HepG2 (cell line): ENCODE results near the gene P2RY8. TPM values are rescaled to one million over a fixed set of nuclear protein-coding genes. Genes with fewer than 3 reads are reported as not detected.

Source experiments
- ATAC-seq: fragments of 200-7000 bp; cut with Tn5 transposase; 3 replicates; pipeline ENCODE4 v1.9.1; 2020; ENCODE audit warnings: mild to moderate bottlenecking, moderate library complexity
- BruUV-seq: library from RNA; stranded (reverse); fragments of 400-500 nt; replicated peaks from 2 replicates; lab custom pipeline; 2021; lab: Mats Ljungman, UMichigan
- CTCF ChIA-PET: fragments of 300-600 bp; formaldehyde crosslinking; extraction: SDS; loops from one replicate; lab custom pipeline; 2021; ENCODE audit warnings: low total read pairs, inconsistent platforms, low intra/inter-chr PET ratio; lab: Yijun Ruan, JAX
- POLR2A ChIA-PET: fragments of 350-600 bp; sonication (Branson Sonifier 250); formaldehyde crosslinking; loops from one replicate; lab custom pipeline; 2020; ENCODE audit warnings: antibody characterized with exemption, inconsistent platforms; lab: Yijun Ruan, JAX
- DNase-seq: peaks from one replicate; pipeline ENCODE4 v3.0.0-alpha.2; 2015; ENCODE audit warnings: low spot score
- FAIRE-seq: peaks from 3 replicates; lab custom pipeline; 2011; peaks lifted over from hg19 to GRCh38; lab: Jason Lieb, UNC
- H2AFZ ChIP-seq: one replicate; pipeline ENCODE4 v1.6.1; 2011; ENCODE audit warnings: low read length, inconsistent platforms
- H3K27ac ChIP-seq: fragments of 300-600 bp; 3 replicates; pipeline ENCODE4 v1.8.0; 2011; ENCODE audit warnings: mixed run types, mild to moderate bottlenecking, mixed read lengths, low read length, inconsistent platforms; ENCODE audit not compliant: insufficient read depth; ENCODE audit errors: extremely low read length
- H3K27me3 ChIP-seq, 2 experiments: fragments of 200-600 bp in 1 of 2; 2 replicates in 1 of 2; 3 replicates in 1 of 2; pipeline versions ENCODE4 v1.6.0 to v1.8.0; 2011; ENCODE audit warnings: low read length in 2 of 2, mild to moderate bottlenecking in 2 of 2, moderate library complexity in 2 of 2, inconsistent platforms in 1 of 2; ENCODE audit not compliant: insufficient read depth in 2 of 2, control insufficient read depth in 1 of 2
- H3K36me3 ChIP-seq, 2 experiments: fragments of 200-600 bp in 1 of 2; replicated peaks in 1 of 2; 2 replicates in 1 of 2; 3 replicates in 1 of 2; pipeline versions ENCODE4 v1.5.1 to v1.8.0; 2011; ENCODE audit warnings: low read length in 2 of 2, inconsistent platforms in 1 of 2; ENCODE audit not compliant: insufficient read depth in 2 of 2, control insufficient read depth in 1 of 2
- H3K4me1 ChIP-seq: 2 replicates; pipeline ENCODE4 v1.5.1; 2012; ENCODE audit warnings: low read length, inconsistent platforms; ENCODE audit not compliant: insufficient read depth
- H3K4me2 ChIP-seq: 2 replicates; pipeline ENCODE4 v1.6.0; 2011; ENCODE audit warnings: low read depth, low read length, inconsistent platforms
- H3K4me3 ChIP-seq, 3 experiments: fragments of 200-600 bp in 1 of 3; sonication (generic), shearing (Covaris generic) in 1 of 3; replicated peaks in 1 of 3; 2 replicates each; pipeline ENCODE4 v1.5.1; 2011 to 2016; ENCODE audit warnings: low read length in 3 of 3, inconsistent platforms in 2 of 3, low read depth in 2 of 3, mild to moderate bottlenecking in 2 of 3, control low read depth in 1 of 3, mixed read lengths in 1 of 3; ENCODE audit not compliant: insufficient read depth in 1 of 3
- H3K79me2 ChIP-seq: one replicate; pipeline ENCODE4 v1.6.1; 2011; ENCODE audit warnings: low read length, inconsistent platforms; ENCODE audit not compliant: insufficient read depth
- H3K9ac ChIP-seq: 2 replicates; pipeline ENCODE4 v1.6.0; 2011; ENCODE audit warnings: mild to moderate bottlenecking, low read depth, low read length, inconsistent platforms; ENCODE audit not compliant: insufficient read depth
- H3K9me3 ChIP-seq: 2 replicates; pipeline ENCODE4 v1.5.1; 2012; ENCODE audit warnings: mild to moderate bottlenecking, low read length
- H4K20me1 ChIP-seq: 2 replicates; pipeline ENCODE4 v1.6.0; 2011; ENCODE audit warnings: inconsistent platforms, mild to moderate bottlenecking, low read length, moderate library complexity; ENCODE audit not compliant: insufficient read depth
- REPIN1 ChIP-seq: sonication (generic); formaldehyde crosslinking; IDR thresholded peaks from 2 replicates; pipeline ENCODE4 v1.8.0; 2022; ENCODE audit warnings: missing genetic modification reagents, low read depth, mild to moderate bottlenecking, borderline replicate concordance
- SUZ12 ChIP-seq: fragments of 150-350 bp; IDR thresholded peaks from 2 replicates; pipeline ENCODE4 v1.6.1; 2014; ENCODE audit warnings: low read depth, low read length
- ZMAT3 ChIP-seq: sonication (generic); formaldehyde crosslinking; conservative IDR thresholded peaks from 2 replicates; pipeline ENCODE4 v1.7.0; 2021; ENCODE audit warnings: missing genetic modification reagents
- ZSCAN9 ChIP-seq: IDR thresholded peaks from 2 replicates; pipeline ENCODE4 v1.6.1; 2016; ENCODE audit warnings: borderline replicate concordance
- WGBS: methylation state at CpG from one replicate; pipeline ENCODE4 v1.1.6; 2017; ENCODE audit warnings: low lambda C conversion rate; 5-methylcytosine and 5-hydroxymethylcytosine counted together
- in situ Hi-C: cut with HindIII; loops from 2 replicates; pipeline ENCODE4 v1.10.0; 2017; ENCODE audit warnings: low pct_unique_long_range_greater_than_20kb; ENCODE audit not compliant: extremely low pct_ligation_motif_present
- intact Hi-C: fragments of 100-400 bp; cut with micrococcal nuclease; formaldehyde crosslinking; loops from one replicate; pipeline ENCODE4 v1.10.0; 2022; ENCODE audit not compliant: unreplicated experiment
- polyA plus RNA-seq, 8 experiments: library from polyadenylated mRNA; depleted of rRNA in 3 of 8; stranded (reverse) in 7 of 8; unstranded in 1 of 8; fragments of >200 nt; fragmentation: Illumina TruSeq in 4 of 8; extraction: Trizol in 4 of 8; gene quantifications; 2 replicates each; pipeline versions ENCODE4 v1.2.1 to v1.2.3, GENCODE V29; 2011 to 2016; ENCODE audit warnings: low read depth in 4 of 8, missing spikeins in 1 of 8, mixed read lengths in 1 of 8; ENCODE audit not compliant: insufficient read depth in 1 of 8
- total RNA-seq, 5 experiments: library from RNA; depleted of rRNA; stranded (reverse); fragments of >200 nt; fragmentation: Illumina TruSeq; extraction: Trizol; gene quantifications; 2 replicates each; pipeline ENCODE4 v1.2.3, GENCODE V29; 2016; ENCODE audit warnings: low read depth in 1 of 5
- TF ChIP-seq, protein P1 (sequence below): sonication (generic); formaldehyde crosslinking; conservative IDR thresholded peaks from 2 replicates; pipeline ENCODE4 v1.5.0; 2020; ENCODE audit warnings: missing genetic modification reagents
- TF ChIP-seq, protein P2 (sequence below): IDR thresholded peaks from 2 replicates; pipeline ENCODE4 v1.6.1; 2016; ENCODE audit warnings: missing compliant biosample characterization, missing genetic modification reagents, borderline replicate concordance
- TF ChIP-seq, protein P3 (sequence below): IDR thresholded peaks from 2 replicates; pipeline ENCODE4 v1.6.1; 2016; ENCODE audit warnings: low read depth, missing genetic modification reagents, missing compliant biosample characterization

The P2RY8 gene
- total and polyA plus RNA-seq, 2 of the 13 experiments (the other 11 are each of a cell fraction or from before 2014, with no cell fraction given): 1.0 to 1.3 TPM

- H3K4me2 ChIP-seq: no peak overlapping the region
- WGBS: 91% methylated on average over 1 of the region's 1 CpG
- ATAC-seq: no peak
- CTCF ChIA-PET: no interaction called here
- H3K4me1 ChIP-seq: peaks cover 5% of the 10 kb centered on the region; the same call in 1 of the 2 replicates
- in situ Hi-C loops (no loop called here), intact Hi-C loops (no loop called here)
- H3K9me3 ChIP-seq: no peaks in the 10 kb centered on the region
- no peak overlapping the region for H3K4me3 ChIP-seq
- no peaks in the 10 kb centered on the region for H3K79me2 ChIP-seq
- H3K36me3 ChIP-seq: no peaks in the 10 kb centered on the region
- no peak for TF ChIP-seq SUZ12
- TF ChIP-seq, protein P1, sequence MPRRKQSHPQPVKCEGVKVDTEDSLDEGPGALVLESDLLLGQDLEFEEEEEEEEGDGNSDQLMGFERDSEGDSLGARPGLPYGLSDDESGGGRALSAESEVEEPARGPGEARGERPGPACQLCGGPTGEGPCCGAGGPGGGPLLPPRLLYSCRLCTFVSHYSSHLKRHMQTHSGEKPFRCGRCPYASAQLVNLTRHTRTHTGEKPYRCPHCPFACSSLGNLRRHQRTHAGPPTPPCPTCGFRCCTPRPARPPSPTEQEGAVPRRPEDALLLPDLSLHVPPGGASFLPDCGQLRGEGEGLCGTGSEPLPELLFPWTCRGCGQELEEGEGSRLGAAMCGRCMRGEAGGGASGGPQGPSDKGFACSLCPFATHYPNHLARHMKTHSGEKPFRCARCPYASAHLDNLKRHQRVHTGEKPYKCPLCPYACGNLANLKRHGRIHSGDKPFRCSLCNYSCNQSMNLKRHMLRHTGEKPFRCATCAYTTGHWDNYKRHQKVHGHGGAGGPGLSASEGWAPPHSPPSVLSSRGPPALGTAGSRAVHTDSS: no peak
- no peak for TF ChIP-seq ZSCAN9 (CRISPR knock-in tag)
- TF ChIP-seq, all 625 proteins: peak for 0
- DNase-seq (no peak), FAIRE-seq (no peak)
- H2AFZ ChIP-seq: no peak overlapping the region
- no peak overlapping the region for H3K9ac ChIP-seq
- POLR2A ChIA-PET: no interaction called here
- no peaks in the 10 kb centered on the region for H3K27me3 ChIP-seq
- H3K27ac ChIP-seq: no peak overlapping the region
- no peaks in the 10 kb centered on the region for H4K20me1 ChIP-seq
- no TSS peak for BruUV-seq
Observed at GRCh38 chrX:1518512-1518911, 18.5 kb downstream of the P2RY8 start.

DNA sequence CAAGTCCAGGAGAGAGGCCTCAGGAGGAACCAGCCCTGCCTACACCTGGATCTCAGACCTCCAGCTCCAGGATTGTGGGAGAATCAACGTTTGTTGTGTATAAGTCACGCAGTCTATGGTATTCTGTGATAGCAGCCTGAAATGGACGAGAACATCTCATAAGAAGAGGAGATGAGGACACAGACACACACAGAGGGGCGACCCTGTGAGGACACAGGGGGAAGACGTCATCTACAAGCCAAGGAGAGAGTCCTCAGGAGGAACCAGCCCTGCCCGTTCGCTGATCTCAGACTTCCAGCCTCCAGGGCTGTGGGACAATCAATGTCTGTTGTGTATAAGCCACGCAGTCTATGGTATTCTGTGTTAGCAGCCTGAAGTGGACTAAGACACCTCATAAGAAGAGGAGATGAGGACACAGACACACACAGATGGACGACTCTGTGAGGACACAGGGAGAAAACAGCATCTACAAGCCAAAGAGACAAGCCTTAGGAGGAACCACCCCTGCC lies 20.3 kb downstream of the P2RY8 start:
- Histone ChIP-seq H3K27me3 (no peaks in the 10 kb centered on the region), H3K4me1 (peaks cover 5% of the 10 kb centered on the region; the same call in 1 of the 2 replicates), H3K9me3 (no peaks in the 10 kb centered on the region), H3K36me3 (no peaks in the 10 kb centered on the region), H3K4me3 (no peak overlapping the region), H3K9ac (no peak overlapping the region), H2AFZ (no peak overlapping the region), H4K20me1 (no peaks in the 10 kb centered on the region), H3K4me2 (no peak overlapping the region), H3K79me2 (no peaks in the 10 kb centered on the region), H3K27ac (no peak overlapping the region)
- in situ Hi-C loops (no loop called here), intact Hi-C loops (no loop called here)
- no peak for DNase-seq
- ChIA-PET CTCF (no interaction called here), POLR2A (no interaction called here)
- WGBS: 47% methylated on average over 9 of the region's 9 CpGs
- no peak for FAIRE-seq
- BruUV-seq: no TSS peak
- ATAC-seq: no peak
- TF ChIP-seq ZMAT3 (CRISPR knock-in tag) (no peak), REPIN1 (CRISPR knock-in tag) (no peak)
- TF ChIP-seq, protein P2, sequence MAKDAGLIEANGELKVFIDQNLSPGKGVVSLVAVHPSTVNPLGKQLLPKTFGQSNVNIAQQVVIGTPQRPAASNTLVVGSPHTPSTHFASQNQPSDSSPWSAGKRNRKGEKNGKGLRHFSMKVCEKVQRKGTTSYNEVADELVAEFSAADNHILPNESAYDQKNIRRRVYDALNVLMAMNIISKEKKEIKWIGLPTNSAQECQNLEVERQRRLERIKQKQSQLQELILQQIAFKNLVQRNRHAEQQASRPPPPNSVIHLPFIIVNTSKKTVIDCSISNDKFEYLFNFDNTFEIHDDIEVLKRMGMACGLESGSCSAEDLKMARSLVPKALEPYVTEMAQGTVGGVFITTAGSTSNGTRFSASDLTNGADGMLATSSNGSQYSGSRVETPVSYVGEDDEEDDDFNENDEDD (CRISPR knock-in tag): no peak
- TF ChIP-seq, protein P3, sequence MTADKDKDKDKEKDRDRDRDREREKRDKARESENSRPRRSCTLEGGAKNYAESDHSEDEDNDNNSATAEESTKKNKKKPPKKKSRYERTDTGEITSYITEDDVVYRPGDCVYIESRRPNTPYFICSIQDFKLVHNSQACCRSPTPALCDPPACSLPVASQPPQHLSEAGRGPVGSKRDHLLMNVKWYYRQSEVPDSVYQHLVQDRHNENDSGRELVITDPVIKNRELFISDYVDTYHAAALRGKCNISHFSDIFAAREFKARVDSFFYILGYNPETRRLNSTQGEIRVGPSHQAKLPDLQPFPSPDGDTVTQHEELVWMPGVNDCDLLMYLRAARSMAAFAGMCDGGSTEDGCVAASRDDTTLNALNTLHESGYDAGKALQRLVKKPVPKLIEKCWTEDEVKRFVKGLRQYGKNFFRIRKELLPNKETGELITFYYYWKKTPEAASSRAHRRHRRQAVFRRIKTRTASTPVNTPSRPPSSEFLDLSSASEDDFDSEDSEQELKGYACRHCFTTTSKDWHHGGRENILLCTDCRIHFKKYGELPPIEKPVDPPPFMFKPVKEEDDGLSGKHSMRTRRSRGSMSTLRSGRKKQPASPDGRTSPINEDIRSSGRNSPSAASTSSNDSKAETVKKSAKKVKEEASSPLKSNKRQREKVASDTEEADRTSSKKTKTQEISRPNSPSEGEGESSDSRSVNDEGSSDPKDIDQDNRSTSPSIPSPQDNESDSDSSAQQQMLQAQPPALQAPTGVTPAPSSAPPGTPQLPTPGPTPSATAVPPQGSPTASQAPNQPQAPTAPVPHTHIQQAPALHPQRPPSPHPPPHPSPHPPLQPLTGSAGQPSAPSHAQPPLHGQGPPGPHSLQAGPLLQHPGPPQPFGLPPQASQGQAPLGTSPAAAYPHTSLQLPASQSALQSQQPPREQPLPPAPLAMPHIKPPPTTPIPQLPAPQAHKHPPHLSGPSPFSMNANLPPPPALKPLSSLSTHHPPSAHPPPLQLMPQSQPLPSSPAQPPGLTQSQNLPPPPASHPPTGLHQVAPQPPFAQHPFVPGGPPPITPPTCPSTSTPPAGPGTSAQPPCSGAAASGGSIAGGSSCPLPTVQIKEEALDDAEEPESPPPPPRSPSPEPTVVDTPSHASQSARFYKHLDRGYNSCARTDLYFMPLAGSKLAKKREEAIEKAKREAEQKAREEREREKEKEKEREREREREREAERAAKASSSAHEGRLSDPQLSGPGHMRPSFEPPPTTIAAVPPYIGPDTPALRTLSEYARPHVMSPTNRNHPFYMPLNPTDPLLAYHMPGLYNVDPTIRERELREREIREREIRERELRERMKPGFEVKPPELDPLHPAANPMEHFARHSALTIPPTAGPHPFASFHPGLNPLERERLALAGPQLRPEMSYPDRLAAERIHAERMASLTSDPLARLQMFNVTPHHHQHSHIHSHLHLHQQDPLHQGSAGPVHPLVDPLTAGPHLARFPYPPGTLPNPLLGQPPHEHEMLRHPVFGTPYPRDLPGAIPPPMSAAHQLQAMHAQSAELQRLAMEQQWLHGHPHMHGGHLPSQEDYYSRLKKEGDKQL (CRISPR knock-in tag): no peak
